HepG2 (cell line): ENCODE measurements around the gene RBCK1. TPM values are rescaled to one million over a fixed set of nuclear protein-coding genes. Genes with fewer than 3 reads are reported as not detected.

Source experiments
- AHDC1 ChIP-seq: sonication (generic); formaldehyde crosslinking; IDR thresholded peaks from 2 replicates; pipeline ENCODE4 v1.5.1; 2020; ENCODE audit warnings: mild to moderate bottlenecking, missing genetic modification reagents, borderline replicate concordance
- BCLAF1 ChIP-seq: fragments of 450-650 bp; IDR thresholded peaks from 2 replicates; pipeline ENCODE4 v1.6.1; 2017; ENCODE audit warnings: mild to moderate bottlenecking
- DNMT3B ChIP-seq: conservative IDR thresholded peaks from 2 replicates; pipeline ENCODE4 v1.6.1; 2016; ENCODE audit warnings: missing biosample characterization, control low read depth
- EHMT2 ChIP-seq: fragments of 200-600 bp; sonication (generic); IDR thresholded peaks from 2 replicates; pipeline ENCODE4 v1.7.0; 2017; ENCODE audit warnings: antibody characterized with exemption, low read depth, low read length, borderline replicate concordance
- ERF ChIP-seq: IDR thresholded peaks from 2 replicates; pipeline ENCODE4 v1.6.1; 2018; ENCODE audit warnings: missing biosample characterization, missing genetic modification reagents
- FOXA1 ChIP-seq, 2 experiments: fragments of 450-650 bp in 1 of 2; sonication (generic) in 1 of 2; formaldehyde crosslinking in 1 of 2; IDR thresholded peaks; 2 replicates each; pipeline versions ENCODE4 v1.4.0 to v1.6.1; 2016 to 2020; ENCODE audit warnings: missing genetic modification reagents in 1 of 2
- FOXJ3 ChIP-seq: sonication (generic); formaldehyde crosslinking; IDR thresholded peaks from 2 replicates; pipeline ENCODE4 v1.4.0; 2020; ENCODE audit warnings: missing genetic modification reagents, mild to moderate bottlenecking, borderline replicate concordance
- MEIS2 ChIP-seq: sonication (generic); formaldehyde crosslinking; IDR thresholded peaks from 2 replicates; pipeline ENCODE4 v1.9.0; 2021; ENCODE audit warnings: mild to moderate bottlenecking, missing genetic modification reagents
- MIER3 ChIP-seq: IDR thresholded peaks from 2 replicates; pipeline ENCODE4 v1.6.1; 2016; ENCODE audit warnings: missing compliant biosample characterization, borderline replicate concordance
- MYNN ChIP-seq: sonication (generic); formaldehyde crosslinking; IDR thresholded peaks from 2 replicates; pipeline ENCODE4 v1.4.0; 2020; ENCODE audit warnings: mild to moderate bottlenecking, low read depth, missing genetic modification reagents
- POLR2G ChIP-seq: fragments of 200-400 bp; formaldehyde crosslinking; IDR thresholded peaks from 2 replicates; pipeline ENCODE4 v1.6.1; 2018; ENCODE audit warnings: mild to moderate bottlenecking, low read depth, low read length, moderate library complexity
- ZBTB1 ChIP-seq: sonication (generic); formaldehyde crosslinking; IDR thresholded peaks from 2 replicates; pipeline ENCODE4 v1.4.0; 2020; ENCODE audit warnings: missing genetic modification reagents, borderline replicate concordance
- ZBTB38 ChIP-seq: sonication (generic); formaldehyde crosslinking; IDR thresholded peaks from 2 replicates; pipeline ENCODE4 v1.5.1; 2020; ENCODE audit warnings: mild to moderate bottlenecking, missing genetic modification reagents
- ZNF317 ChIP-seq: sonication (generic); formaldehyde crosslinking; IDR thresholded peaks from 2 replicates; pipeline ENCODE4 v1.5.0; 2020; ENCODE audit warnings: mild to moderate bottlenecking, missing genetic modification reagents
- polyA plus RNA-seq, 8 experiments: library from polyadenylated mRNA; depleted of rRNA in 3 of 8; stranded (reverse) in 7 of 8; unstranded in 1 of 8; fragments of >200 nt; fragmentation: Illumina TruSeq in 4 of 8; extraction: Trizol in 4 of 8; gene quantifications; 2 replicates each; pipeline versions ENCODE4 v1.2.1 to v1.2.3, GENCODE V29; 2011 to 2016; ENCODE audit warnings: low read depth in 4 of 8, missing spikeins in 1 of 8, mixed read lengths in 1 of 8; ENCODE audit not compliant: insufficient read depth in 1 of 8
- total RNA-seq, 5 experiments: library from RNA; depleted of rRNA; stranded (reverse); fragments of >200 nt; fragmentation: Illumina TruSeq; extraction: Trizol; gene quantifications; 2 replicates each; pipeline ENCODE4 v1.2.3, GENCODE V29; 2016; ENCODE audit warnings: low read depth in 1 of 5
- TF ChIP-seq, protein P1 (sequence below): sonication (generic); formaldehyde crosslinking; IDR thresholded peaks from 2 replicates; pipeline ENCODE4 v1.9.0; 2021; ENCODE audit warnings: missing genetic modification reagents, borderline replicate concordance
- TF ChIP-seq, protein P2 (sequence below): sonication (generic); formaldehyde crosslinking; IDR thresholded peaks from 2 replicates; pipeline ENCODE4 v1.5.0; 2020; ENCODE audit warnings: mild to moderate bottlenecking, missing genetic modification reagents
- TF ChIP-seq, protein P3 (sequence below): sonication (generic); formaldehyde crosslinking; IDR thresholded peaks from 2 replicates; pipeline ENCODE4 v1.4.0; 2020; ENCODE audit warnings: missing genetic modification reagents

The RBCK1 gene
- total and polyA plus RNA-seq, 2 of the 13 experiments (the other 11 are each of a cell fraction or from before 2014, with no cell fraction given): 149 to 215 TPM

DNA sequence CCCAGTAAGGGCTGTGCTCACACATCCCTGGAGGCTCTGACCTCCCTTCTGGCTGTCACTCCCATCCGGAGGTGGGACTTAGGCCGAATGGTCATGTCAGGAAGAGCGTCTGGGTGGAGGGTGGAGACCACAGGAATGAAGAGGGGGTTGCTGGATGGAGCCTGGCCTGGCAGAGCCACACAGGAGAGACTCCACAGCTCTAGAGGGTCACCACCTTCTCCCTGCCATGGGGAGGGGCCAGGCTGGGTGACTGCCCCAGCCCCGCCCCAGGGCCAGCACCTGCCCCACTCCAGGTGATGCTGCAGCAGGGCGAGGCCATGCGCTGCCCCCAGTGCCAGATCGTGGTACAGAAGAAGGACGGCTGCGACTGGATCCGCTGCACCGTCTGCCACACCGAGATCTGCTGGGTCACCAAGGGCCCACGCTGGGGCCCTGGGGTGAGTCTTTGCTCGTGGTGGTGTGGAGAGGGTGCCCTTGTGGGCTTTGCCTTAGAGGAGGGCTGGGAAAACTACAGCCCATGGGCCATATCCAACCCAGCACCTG, 20.6 kb downstream of the RBCK1 start (continued):
- TF ChIP-seq POLR2G (peak; percentile 10; the same call in 1 of the 2 replicates), EHMT2 (no peak), MEIS2 (CRISPR knock-in tag) (no peak), FOXA1 (IDR thresholded peaks at IDR 0.05) (no peak), FOXA1 (CRISPR knock-in tag; IDR thresholded peaks at IDR 0.05) (no peak), ERF (CRISPR knock-in tag) (no peak), MYNN (CRISPR knock-in tag) (no peak), DNMT3B (CRISPR knock-in tag) (no peak), MIER3 (CRISPR knock-in tag) (no peak), AHDC1 (CRISPR knock-in tag) (no peak), ZBTB1 (no peak), FOXJ3 (CRISPR knock-in tag) (no peak), ZNF317 (no peak), BCLAF1 (no peak), ZBTB38 (0 out of 2 replicates have a peak, but pooled peaks have one; percentile 26)
- TF ChIP-seq, protein P1, sequence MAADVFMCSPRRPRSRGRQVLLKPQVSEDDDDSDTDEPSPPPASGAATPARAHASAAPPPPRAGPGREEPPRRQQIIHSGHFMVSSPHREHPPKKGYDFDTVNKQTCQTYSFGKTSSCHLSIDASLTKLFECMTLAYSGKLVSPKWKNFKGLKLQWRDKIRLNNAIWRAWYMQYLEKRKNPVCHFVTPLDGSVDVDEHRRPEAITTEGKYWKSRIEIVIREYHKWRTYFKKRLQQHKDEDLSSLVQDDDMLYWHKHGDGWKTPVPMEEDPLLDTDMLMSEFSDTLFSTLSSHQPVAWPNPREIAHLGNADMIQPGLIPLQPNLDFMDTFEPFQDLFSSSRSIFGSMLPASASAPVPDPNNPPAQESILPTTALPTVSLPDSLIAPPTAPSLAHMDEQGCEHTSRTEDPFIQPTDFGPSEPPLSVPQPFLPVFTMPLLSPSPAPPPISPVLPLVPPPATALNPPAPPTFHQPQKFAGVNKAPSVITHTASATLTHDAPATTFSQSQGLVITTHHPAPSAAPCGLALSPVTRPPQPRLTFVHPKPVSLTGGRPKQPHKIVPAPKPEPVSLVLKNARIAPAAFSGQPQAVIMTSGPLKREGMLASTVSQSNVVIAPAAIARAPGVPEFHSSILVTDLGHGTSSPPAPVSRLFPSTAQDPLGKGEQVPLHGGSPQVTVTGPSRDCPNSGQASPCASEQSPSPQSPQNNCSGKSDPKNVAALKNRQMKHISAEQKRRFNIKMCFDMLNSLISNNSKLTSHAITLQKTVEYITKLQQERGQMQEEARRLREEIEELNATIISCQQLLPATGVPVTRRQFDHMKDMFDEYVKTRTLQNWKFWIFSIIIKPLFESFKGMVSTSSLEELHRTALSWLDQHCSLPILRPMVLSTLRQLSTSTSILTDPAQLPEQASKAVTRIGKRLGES (CRISPR knock-in tag): no peak
- TF ChIP-seq, protein P2, sequence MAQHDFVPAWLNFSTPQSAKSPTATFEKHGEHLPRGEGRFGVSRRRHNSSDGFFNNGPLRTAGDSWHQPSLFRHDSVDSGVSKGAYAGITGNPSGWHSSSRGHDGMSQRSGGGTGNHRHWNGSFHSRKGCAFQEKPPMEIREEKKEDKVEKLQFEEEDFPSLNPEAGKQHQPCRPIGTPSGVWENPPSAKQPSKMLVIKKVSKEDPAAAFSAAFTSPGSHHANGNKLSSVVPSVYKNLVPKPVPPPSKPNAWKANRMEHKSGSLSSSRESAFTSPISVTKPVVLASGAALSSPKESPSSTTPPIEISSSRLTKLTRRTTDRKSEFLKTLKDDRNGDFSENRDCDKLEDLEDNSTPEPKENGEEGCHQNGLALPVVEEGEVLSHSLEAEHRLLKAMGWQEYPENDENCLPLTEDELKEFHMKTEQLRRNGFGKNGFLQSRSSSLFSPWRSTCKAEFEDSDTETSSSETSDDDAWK (CRISPR knock-in tag): no peak
- TF ChIP-seq, protein P3, sequence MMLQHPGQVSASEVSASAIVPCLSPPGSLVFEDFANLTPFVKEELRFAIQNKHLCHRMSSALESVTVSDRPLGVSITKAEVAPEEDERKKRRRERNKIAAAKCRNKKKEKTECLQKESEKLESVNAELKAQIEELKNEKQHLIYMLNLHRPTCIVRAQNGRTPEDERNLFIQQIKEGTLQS: no peak
